Measurements from ENCODE around the gene ST8SIA3. TPM values are rescaled to one million over a fixed set of nuclear protein-coding genes. Genes with fewer than 3 reads are reported as not detected.

Gene ST8SIA3
- total and polyA plus RNA-seq, 2 donors (not counting 1 experiment from before 2014, with no cell fraction given), result not detected

DNA sequence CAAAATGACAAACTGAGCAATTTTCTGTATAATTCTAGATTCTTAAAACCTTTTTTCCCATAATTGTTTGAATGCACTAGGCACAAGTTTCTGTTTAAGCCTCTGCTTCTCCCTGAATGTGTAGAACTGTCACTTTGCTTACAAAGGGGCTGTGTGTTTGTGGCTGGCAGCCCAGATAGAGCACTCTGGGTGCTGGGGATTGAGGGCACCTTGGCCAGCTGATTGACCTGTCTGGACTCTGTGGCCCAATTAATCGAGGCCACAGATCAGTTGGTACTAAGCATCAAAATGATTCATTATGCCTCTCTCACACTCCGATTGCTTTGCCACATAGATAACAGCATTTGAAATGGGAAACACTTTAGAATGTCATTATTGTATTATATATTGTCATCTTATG is 12.1 kb downstream of the ST8SIA3 start:
- Histone ChIP-seq H3K79me2 (ENCODE audit: control insufficient read depth, insufficient read depth, low read length) (no peaks in the 10 kb centered on the region), H3K36me3 (ENCODE audit: control insufficient read depth, insufficient read depth, low read length) (no peaks in the 10 kb centered on the region), H3K27ac (ENCODE audit: insufficient read depth, low read length) (no peak overlapping the region), H3K4me1 (ENCODE audit: control insufficient read depth, extremely low read depth, insufficient read depth, low read length) (no peaks in the 10 kb centered on the region), H4K20me1 (ENCODE audit: control insufficient read depth, extremely low read depth, insufficient read depth, low read length) (no peaks in the 10 kb centered on the region), H3K4me3 (replicated peaks in 1 of 4; ENCODE audit: control extremely low read depth in 1 of 4, insufficient read depth in 1 of 4, low read depth in 3 of 4, low read length in 4 of 4) (no peak overlapping the region), H3K27me3 (ENCODE audit: control insufficient read depth, insufficient read depth, low read length) (no peaks in the 10 kb centered on the region), H3K9ac (ENCODE audit: insufficient read depth, low read length) (no peak overlapping the region), H3K4me2 (ENCODE audit: extremely low read depth, insufficient read depth, low read length) (no peak overlapping the region), H3K9me3 (ENCODE audit: control insufficient read depth, insufficient read depth, low read depth, low read length) (no peaks in the 10 kb centered on the region), H2AFZ (ENCODE audit: low read length) (no peak overlapping the region)
- DNase-seq (ENCODE audit: low read depth in 2 of 2), result no peak
- TF ChIP-seq EZH2 (IDR thresholded peaks at IDR 0.05; ENCODE audit: low read length, missing control alignments), result no peak
- TF ChIP-seq, protein P1, sequence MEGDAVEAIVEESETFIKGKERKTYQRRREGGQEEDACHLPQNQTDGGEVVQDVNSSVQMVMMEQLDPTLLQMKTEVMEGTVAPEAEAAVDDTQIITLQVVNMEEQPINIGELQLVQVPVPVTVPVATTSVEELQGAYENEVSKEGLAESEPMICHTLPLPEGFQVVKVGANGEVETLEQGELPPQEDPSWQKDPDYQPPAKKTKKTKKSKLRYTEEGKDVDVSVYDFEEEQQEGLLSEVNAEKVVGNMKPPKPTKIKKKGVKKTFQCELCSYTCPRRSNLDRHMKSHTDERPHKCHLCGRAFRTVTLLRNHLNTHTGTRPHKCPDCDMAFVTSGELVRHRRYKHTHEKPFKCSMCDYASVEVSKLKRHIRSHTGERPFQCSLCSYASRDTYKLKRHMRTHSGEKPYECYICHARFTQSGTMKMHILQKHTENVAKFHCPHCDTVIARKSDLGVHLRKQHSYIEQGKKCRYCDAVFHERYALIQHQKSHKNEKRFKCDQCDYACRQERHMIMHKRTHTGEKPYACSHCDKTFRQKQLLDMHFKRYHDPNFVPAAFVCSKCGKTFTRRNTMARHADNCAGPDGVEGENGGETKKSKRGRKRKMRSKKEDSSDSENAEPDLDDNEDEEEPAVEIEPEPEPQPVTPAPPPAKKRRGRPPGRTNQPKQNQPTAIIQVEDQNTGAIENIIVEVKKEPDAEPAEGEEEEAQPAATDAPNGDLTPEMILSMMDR (conservative IDR thresholded peaks at IDR 0.05 in 1 of 2, IDR thresholded peaks at IDR 0.05 in 1 of 2; ENCODE audit: low read depth in 1 of 2, low read length in 2 of 2), result no peak

DNA sequence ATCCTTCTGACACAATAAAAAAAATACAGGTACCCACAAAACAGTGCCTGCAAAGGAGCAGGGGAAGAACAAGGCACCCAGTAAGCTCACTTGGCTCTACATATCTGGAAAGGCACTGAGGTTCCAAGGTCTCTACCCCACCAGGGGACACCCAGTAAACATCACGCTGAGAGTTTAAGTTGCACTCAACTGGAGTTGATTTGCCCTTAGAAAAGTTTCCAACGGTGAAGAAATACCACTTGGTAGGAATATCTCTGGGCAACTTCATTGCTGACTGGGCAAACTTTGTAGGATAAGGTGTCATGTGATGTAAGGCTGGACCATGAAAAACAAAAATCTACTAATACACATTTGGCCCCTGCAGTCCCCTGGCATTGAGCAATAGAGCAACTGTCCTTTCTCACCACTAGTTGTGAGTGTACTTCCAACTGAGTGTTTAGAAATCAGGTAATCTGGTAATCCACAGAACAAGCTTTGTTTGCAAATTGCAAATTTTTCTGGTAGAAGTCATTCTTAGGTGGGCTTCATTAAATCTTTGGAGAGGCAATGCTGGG is 14.2 kb downstream of the ST8SIA3 start:
- Histone ChIP-seq H3K27me3 (ENCODE audit: control insufficient read depth, insufficient read depth, low read length) (no peaks in the 10 kb centered on the region), H2AFZ (ENCODE audit: low read length) (no peak overlapping the region), H3K4me3 (replicated peaks in 1 of 4; ENCODE audit: control extremely low read depth in 1 of 4, insufficient read depth in 1 of 4, low read depth in 3 of 4, low read length in 4 of 4) (no peak overlapping the region), H3K27ac (ENCODE audit: insufficient read depth, low read length) (no peak overlapping the region), H3K4me1 (ENCODE audit: control insufficient read depth, extremely low read depth, insufficient read depth, low read length) (no peaks in the 10 kb centered on the region), H3K4me2 (ENCODE audit: extremely low read depth, insufficient read depth, low read length) (no peak overlapping the region), H3K9ac (ENCODE audit: insufficient read depth, low read length) (no peak overlapping the region), H4K20me1 (ENCODE audit: control insufficient read depth, extremely low read depth, insufficient read depth, low read length) (no peaks in the 10 kb centered on the region), H3K36me3 (ENCODE audit: control insufficient read depth, insufficient read depth, low read length) (no peaks in the 10 kb centered on the region), H3K79me2 (ENCODE audit: control insufficient read depth, insufficient read depth, low read length) (no peaks in the 10 kb centered on the region), H3K9me3 (ENCODE audit: control insufficient read depth, insufficient read depth, low read depth, low read length) (no peaks in the 10 kb centered on the region)
- DNase-seq (ENCODE audit: low read depth in 2 of 2), result no peak
- TF ChIP-seq, protein P1 (conservative IDR thresholded peaks at IDR 0.05 in 1 of 2, IDR thresholded peaks at IDR 0.05 in 1 of 2; ENCODE audit: low read depth in 1 of 2, low read length in 2 of 2), result no peak
- no peak for TF ChIP-seq EZH2 (IDR thresholded peaks at IDR 0.05; ENCODE audit: low read length, missing control alignments)

DNA sequence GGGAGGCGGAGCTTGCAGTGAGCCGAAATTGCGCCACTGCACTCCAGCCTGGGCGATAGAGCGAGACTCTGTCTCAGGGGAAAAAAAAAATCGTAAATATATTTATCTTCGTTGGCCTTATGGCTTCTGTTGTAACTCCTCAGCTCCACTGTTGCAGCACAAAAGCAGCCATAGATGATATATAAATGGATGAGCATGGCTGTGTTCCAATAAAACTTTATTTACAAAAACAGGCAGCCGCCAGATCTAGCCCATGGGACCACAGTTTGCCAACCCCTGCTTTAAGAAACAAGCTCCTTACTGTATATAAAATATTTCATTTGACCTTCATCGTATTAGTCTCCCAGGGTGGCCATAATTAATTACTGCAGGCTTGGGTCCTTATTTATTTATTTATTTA is 20.1 kb downstream of the ST8SIA3 start:
- Histone ChIP-seq H3K27me3 (ENCODE audit: control insufficient read depth, insufficient read depth, low read length) (no peaks in the 10 kb centered on the region), H3K9ac (ENCODE audit: insufficient read depth, low read length) (no peak overlapping the region), H3K4me3 (replicated peaks in 1 of 4; ENCODE audit: control extremely low read depth in 1 of 4, insufficient read depth in 1 of 4, low read depth in 3 of 4, low read length in 4 of 4) (no peak overlapping the region), H3K9me3 (ENCODE audit: control insufficient read depth, insufficient read depth, low read depth, low read length) (no peaks in the 10 kb centered on the region), H2AFZ (ENCODE audit: low read length) (no peak overlapping the region), H3K36me3 (ENCODE audit: control insufficient read depth, insufficient read depth, low read length) (no peaks in the 10 kb centered on the region), H3K27ac (ENCODE audit: insufficient read depth, low read length) (no peak overlapping the region), H3K4me2 (ENCODE audit: extremely low read depth, insufficient read depth, low read length) (no peak overlapping the region), H3K4me1 (ENCODE audit: control insufficient read depth, extremely low read depth, insufficient read depth, low read length) (no peaks in the 10 kb centered on the region), H3K79me2 (ENCODE audit: control insufficient read depth, insufficient read depth, low read length) (no peaks in the 10 kb centered on the region), H4K20me1 (ENCODE audit: control insufficient read depth, extremely low read depth, insufficient read depth, low read length) (no peaks in the 10 kb centered on the region)
- no peak for DNase-seq (ENCODE audit: low read depth in 2 of 2)
- TF ChIP-seq EZH2 (IDR thresholded peaks at IDR 0.05; ENCODE audit: low read length, missing control alignments), result no peak
- TF ChIP-seq, protein P1 (conservative IDR thresholded peaks at IDR 0.05 in 1 of 2, IDR thresholded peaks at IDR 0.05 in 1 of 2; ENCODE audit: low read depth in 1 of 2, low read length in 2 of 2), result no peak
